Stimulated activated CD4-positive, alpha-beta T cell treated with anti-CD3 and anti-CD28 coated beads, Interleukin-15, amount 100 ng/mL, for 48 hours (primary cell): ENCODE measurements around the gene MYEOV.

ENCODE experiments used
- DNase-seq, 2 donors: peaks; one replicate each; pipeline ENCODE4 v3.0.0-alpha.2; 2020; ENCODE audit warnings: low read depth in 2 of 2

MYEOV gene

DNA sequence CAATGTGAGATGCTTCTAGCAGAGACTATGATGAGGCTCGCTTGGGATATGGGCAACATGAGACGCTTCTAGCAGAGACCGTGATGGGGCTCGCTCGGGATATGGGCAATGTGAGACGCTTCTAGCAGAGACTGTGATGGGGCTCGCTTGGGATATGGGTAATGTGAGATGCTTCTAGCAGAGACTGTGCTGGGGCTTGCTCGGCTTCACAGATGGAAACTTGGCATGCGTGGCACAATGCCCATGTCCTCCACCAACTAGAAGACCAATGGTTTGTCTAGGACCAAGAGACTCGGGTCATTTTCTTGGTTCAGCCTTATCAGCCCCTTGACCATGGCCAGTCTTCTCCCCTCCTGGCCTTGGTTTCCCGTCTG lies 7.1 kb downstream of the MYEOV start:
- DNase-seq: no peak

DNA sequence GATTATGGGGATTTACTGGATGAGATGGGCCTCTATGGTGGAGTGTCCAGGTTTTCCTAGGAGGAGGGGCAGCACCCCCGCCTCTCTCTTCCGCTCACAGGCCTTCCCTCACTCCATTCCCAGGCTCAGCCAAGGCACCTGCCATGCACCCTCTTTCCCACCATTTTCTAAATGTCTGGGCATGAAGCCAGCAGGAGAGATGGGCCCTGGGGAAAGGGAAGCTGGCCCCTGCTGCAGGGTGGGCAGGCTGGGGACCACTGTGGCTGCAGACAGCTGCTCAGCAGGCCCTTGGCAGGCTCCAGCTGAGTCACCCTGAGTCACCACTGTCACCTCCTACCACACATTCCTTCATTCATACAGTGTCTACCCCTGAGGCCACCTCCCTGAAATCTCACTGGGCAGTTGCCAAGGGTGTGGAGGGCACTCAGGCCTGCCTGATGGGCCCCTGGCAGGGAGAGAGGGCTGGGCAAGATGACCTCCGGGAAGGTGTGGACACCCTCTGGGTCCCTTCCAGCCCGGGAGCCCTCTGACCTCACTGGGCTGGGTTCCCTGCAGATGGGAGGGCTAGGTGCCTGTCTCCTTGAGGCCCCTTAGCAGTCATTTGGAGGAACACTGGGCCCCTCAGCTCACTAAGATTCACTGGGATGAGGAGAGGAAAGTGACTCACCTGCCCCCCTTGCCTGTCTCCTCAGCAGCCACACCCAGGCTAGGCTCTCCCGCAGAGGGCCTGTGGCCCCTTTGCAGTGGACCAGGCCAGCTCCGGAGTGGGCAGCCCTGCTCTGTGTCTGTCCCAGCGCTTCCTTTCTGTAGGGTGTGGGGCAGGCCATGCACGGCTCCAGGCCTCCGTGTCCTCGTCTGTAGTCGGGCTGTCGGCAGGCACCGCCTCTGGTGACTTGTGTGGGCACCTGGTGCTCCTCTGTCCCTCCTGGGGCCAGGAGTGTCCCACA lies 7.8 kb downstream of the MYEOV start:
- peak in 1 of 2 donors; percentile 38 for DNase-seq

DNA sequence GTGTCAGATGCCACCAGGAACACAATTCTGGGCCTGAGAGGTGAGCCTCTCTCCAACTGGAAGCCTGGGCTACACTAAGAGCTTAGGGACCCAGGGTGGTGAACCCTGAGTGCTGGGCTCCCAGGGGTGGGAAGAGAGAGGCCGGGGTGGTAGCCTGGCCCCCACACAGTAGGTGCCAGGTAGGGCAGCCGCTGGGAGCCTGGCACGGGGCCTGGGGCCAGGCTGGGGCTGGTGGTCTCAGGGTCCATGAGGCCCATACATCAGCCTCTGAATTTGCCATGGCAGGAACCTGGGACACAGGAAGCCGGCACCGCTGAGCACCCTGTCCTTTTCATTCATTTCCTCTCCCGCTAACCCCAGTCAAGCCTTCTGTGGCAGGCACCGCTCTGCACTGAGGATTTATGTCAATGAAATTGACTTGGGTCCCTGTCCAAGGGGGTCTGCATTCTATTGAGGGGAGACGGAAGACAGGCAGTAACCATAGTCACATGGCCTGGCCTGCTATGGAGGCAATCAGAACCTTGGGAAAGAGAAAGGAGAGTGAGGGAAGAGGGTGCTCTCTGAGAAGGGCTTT lies 8.6 kb downstream of the MYEOV start:
- no peak for DNase-seq

DNA sequence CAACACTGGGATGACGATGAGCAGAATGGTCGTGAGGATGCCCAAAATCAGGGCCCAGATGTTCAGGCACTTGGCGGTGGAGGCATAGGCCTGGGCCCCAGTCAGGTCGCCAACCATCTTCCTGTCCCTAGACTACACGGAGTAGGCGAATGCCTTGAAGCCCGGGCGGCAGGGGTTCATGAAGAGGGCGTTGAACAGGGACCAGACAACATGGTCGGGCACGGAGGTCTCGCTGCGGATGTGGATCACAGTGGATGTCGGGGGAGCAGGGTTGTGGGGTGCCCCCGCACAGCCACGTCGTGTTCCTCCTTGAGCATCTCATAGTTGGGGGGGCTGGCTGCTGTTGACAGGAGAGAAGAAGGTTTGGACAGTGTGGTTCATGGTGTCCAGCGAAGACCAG lies 9.5 kb downstream of the MYEOV start:
- DNase-seq: no peak

DNA sequence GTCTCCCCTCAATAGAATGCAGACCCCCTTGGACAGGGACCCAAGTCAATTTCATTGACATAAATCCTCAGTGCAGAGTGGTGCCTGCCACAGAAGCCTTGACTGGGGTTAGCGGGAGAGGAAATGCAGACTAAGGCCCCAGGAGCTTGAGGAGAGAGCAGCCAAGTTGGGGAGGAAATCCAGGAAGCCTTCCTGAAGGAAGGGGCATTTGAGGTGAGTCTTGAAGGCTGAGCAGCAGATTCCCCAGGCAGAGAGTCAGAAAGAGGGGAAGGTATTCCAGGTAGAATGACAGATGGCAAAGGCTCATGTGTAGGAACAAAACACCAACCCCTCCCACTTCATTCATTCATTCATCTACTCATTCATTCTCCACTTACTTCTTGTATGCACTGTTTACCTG lies 10.3 kb downstream of the MYEOV start:
- DNase-seq: no peak

DNA sequence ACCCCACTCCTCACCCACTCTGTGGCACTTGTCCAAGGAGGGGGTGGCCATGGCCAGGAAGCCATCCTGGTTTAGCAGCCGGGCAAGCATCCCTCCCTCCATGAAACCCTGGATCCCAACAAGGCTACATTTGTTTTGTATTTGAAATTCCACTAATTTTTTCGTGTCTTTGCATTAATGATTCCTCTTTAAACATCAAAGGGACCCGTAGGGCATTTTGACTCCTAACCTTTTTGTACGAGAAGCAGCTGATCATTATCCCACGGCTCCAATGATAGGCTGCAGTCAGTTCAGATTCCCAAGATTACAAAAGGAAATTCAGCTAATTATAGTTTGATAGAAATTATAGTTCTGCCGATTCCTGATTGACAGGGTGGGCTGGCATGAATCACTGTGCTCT lies 10.7 kb downstream of the MYEOV start:
- DNase-seq: no peak

DNA sequence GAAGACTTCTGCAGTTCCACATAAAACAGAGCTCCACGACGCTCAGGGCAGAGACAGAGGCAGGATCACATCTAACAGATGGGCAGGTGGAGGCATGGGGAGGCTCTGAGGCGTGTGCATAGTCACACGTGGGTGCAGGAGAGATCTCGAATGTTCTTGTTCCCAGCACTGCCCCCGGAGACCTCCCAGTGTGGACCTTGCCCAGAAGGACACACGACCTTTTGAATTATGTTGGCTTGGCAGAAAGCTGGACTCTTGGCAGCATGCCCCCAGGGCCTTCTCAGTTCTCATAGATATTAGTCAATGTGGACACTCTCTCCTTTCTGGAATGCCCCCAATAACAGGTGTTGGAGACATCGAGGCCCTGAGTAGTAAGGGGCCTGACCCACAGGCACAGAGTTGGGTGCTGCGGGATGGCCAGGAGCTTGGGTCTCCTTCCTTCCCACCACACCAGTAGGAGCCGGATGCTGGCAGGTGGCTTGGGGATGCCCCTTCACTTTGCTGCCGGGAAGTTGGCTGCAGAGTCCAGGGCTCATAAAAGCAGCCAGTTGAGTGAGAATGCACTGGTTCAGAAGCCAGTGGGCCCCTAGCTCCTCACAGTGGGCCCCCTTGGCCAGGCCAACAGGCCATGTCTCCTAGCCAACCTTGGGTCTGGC lies 12.1 kb downstream of the MYEOV start:
- no peak for DNase-seq

DNA sequence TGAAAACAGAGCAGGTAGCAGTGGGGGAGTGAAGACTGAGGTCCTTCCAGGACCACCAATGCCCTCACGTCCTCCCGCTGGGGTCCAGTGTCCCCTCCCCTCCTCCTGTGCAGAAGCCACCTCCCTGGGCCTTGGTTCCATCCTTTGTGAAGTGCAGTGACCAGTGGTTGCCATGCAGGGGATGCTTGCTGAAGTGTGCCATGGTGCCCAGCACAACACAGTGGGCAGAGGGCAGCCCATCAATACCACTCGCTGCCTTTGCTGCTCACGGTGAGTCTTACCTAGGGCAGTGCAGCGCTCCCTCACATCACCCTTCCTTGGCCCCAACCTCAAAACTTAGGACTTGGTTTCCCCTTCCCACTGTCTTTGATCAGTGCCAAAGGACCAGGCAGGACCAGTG lies 12.9 kb downstream of the MYEOV start:
- no peak for DNase-seq

DNA sequence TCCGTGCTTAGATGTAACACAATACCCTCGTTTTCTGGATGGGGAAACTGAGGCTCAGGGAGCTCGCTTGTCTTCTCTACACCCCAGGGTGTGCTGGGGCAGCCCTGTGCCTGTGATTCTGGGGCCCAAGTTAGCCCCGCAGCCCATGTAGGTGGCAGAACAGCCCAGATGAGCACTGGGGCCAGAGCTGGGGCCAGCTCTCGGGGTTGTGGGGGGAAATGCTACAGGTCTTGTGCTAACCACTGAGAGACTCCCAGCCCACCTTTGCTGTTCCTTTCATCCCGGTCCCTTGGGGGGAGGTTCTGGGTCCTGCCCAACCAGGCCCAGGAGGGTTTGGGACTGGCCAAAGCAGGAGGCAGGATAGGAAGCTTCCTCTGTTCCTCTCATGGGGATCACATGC lies 13.5 kb downstream of the MYEOV start:
- DNase-seq: no peak

DNA sequence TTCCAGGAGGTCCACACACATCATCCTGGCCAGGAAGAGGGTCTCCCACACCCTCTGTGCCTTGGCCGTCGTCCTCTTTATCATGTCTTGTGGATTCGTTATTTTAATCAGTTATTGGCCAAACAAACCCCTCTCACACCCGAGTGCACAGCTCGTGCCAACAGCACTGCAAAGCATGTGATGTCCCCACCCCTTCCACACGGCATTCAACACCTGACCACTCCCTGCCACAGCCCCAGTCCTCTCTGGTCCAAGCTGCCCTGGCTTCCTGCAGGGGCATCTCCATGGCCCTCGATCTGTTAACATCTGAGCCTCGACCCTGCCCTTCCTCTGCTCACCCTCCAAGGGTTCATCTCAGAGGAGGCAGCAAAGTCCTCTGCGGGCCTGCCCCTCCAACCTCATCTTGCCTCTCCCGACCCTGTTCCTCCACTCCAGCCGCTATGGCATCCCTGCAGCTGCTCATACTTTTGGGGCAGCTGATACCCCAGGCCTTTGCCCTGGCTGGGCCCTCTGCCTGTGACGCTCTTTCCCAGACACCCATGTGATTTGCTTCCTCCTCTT lies 14.0 kb downstream of the MYEOV start:
- no peak for DNase-seq

DNA sequence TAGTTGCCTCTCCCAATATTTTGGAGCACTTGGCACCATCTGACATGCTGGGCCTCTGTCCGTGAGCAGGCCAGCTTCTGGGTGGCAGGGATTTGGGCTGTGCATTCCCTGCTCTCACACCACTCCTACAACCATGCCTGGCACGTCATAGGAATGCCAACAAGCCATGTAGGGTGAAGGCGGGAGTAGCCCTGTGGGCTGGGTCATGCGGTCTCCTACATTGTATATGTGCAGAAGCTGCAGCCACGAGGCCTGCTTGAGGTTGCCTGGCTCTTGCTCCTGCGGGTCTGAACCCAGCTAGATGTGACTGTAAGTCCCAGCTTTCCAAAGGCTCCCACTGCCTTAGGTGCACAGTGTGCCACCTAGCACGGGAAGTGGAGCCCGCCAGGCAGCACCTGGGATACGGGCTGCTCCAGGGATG lies 14.5 kb downstream of the MYEOV start:
- no peak for DNase-seq

DNA sequence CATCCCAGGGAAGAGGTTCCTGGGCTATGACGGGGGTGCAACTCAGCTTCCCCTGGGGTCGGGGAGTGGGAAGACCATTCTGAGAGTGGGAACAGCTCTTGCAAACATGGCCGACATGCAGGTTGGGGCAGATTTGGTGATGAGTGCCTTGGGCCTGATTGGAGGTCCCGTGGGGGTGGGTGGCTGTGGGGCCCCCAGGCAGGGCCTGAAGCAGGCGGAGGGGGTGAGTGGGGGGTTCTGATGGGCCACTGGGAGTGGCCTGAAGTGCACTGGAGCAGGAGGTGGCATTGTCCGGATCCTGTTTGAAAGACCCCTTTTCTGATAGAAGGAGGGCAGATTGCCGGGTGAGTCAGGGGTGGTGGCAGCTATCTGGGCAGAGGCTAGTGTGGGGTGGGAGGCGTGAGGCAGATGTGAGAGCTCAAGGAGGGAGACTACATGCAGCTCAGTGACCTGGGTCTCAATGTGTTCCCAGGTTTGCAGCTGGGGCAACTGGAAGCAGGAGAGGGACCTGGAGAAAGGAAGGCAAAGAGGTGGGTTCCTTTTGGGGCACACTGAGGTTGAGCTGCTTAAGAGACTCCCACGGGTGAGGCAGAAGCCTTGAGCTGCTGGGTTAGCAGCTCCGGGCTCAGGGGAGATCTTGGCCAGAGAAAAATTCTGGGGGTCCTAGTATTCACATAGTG lies 15.1 kb downstream of the MYEOV start:
- DNase-seq: no peak

DNA sequence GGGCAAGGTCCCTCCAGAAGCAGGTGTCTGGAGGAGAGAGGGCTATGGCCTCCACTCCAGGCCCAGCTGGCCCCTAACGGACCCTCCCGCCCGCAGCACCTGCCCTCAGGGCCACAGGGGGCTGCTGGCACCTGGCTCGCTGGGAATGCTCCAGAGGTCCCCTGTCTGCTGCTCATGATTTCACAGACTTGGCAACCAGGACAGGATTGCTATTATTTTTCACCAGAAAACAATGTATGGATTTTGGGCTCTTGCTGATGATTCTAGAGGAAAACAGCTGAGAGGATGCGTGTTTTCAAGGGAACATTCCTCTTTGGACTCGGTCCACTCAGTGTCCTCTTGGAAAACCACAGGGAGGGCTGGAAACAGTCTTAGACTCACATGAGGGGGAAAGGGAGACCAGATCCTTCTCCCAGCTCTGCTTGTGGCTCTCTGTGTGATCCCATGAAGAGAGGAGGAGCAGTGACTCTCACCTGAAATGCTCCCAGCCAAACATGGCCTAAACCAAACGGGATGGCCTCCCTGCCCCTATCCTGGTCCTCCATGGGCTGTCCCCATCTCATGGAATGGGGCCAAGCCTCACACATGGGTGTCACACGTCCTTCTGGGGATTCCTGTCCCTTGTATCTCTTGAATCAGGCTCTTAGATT lies 15.8 kb downstream of the MYEOV start:
- DNase-seq: no peak

DNA sequence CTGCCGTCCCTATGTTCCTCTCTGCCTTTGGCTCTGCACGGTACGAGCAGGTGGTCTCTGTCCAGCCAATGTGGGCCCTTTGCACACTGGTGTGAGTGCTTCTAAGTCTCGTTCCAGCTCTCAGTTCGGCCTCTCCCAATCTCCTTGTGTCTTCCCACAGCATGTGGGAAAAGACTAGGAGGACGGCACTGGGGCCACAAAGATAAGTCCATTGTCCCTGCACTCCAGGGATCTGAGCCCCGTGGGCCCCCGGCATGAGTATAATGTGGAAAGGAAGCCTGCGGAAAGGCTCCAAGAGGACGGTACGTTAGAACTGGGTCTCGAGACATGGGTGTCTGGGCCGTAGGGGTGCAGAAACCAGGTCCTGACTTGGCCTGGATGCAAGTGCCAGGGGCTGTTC lies 16.4 kb downstream of the MYEOV start:
- no peak for DNase-seq

DNA sequence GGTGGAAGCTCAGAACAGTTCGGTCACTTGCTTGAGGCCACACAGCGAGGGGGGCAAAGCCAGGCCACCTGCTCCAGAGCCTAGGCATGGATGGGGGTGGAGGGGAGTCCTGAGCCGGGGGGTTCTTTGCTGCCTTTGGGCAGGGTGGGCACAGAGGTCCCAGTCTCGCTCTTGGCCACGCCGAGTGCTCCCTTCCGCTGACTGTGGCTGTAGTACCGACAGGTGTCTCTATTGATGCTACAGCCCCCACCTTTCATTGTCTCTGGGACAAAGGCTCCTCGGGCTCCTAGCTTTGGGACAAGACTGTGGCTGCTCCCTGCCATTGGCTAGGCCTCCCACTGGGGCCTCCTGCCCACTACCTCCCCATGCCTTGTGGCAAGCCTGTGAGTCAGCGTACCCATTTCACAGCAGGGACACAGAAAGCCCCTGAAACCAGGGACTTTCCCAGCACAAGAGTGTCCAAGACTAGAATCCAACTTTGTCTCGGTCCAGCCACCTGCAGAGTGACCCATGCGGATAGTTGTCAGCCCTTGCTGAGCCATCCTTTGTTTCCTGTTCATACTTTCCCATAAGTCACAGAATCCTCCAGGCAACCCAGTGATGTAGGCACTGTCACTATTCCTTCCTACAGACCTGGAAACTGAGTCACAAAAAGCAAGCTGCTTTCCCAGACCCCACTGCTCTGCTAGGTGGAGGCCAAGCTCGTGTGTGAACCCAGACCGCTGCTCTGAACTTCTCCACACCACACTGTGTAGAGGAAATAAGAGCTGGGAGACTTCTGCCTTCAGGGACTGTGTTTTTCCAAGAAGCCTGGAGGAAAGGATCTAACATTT lies 17.2 kb downstream of the MYEOV start:
- peak in 1 of 2 donors; percentile 27 for DNase-seq

DNA sequence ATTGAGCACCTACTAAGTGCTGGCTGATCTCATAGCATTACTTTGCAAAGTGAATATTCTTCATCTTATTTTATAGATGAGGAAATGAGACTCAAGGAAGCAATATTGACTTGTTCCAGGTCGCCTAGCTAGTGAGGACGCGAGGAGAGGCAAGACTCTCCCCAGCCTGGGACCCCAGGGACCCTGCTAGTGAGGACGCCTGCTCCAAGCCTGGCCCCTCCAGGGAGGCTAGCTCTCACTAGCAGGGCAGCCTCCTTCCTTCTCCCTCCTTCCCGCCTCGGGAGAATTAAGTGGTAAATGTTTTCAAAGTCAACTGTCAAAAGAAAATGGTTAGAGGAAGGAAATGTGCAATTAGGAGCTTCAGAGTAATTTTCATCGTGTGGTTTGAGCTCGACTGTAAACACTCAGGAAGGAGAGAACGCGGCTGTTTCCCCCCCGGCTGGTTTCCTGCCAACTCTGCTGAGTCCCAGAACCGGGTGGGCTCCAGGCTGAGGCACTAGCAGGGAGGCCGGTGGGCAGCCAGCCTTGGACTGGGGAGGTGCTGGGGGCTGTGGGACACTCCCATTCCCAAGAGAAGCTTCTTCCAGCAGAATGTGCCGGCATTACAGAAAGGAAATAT lies 17.9 kb downstream of the MYEOV start:
- DNase-seq: no peak

DNA sequence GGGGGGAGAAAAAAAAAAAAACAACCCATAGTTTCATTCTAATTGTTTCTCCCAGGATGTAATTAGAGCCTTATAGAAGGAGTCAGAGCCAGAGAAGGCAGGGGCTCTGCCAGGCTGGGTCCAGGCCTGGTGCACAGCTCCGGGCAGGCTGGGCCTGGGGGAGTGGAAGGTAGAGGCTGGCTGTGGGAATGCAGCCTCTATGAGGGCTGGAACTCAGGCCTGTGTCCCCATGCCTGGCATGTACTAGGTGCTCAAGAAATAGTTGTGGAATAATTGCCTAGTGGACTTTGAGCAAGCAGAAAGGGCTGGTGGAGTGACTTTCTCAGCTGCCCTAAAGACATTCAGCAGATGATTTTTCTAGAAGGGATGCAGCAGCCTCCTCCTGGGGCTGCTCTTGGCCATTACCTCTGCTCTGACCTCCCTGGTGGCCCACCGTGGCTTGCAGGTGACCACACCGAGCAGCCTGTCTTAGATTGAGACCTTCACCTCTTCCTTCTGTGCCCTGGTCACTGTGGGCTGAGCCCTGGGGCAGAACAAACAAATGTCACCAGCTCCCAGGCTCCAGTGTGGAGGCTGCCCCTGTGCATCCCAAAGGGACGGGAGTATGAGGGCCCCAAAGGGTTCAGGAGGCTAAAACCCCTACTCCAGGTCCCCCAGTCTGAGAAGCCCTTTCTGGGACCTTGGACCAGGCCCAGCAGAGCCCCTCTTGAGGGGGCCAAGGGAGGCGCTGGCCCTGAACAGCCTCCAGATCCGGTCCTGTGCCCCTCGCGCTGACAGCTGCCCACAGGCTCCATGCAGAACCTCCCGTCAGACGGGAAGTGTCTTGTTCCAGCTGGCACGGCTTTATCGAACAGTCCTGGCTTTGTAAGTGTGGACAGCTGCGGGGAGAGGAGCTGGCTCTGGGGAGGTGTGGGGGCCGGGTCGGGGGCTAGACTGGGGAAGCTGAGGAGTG lies 18.8 kb downstream of the MYEOV start:
- no peak for DNase-seq

DNA sequence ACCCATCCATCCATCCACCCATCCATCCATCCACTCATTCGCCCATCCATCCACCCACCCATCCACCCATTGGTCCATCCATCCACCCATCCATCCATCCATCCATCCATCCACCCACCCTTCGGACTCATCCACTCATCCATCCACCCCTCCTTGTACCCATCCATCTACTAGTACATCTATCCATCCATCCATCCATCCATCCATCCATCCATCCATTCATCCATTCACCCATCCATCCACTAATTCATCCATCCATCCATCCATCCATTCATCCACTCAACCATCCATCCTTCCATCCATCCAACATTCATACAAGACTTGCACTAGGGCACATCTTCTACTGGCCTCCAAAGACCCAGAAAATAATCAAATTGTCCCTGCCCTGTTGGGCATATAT lies 20.0 kb downstream of the MYEOV start:
- DNase-seq: no peak

DNA sequence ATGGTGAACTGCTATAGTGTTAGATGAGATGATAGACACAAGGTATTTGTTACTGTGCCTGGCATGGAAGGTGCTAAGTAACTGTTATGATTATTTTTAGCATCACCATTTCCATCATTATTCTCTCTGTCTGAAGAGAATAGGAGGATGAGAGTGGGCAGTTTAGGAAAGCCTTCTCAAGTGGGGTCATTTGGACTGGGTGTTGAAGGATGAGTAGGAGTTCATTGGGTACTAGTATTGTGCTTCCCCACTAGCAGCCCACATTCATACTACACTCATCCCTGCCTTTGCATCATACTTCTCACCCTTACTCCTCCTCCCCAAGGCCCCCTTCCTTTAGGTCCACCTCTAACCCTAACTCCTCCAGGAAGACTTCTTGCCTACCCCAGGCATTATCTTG lies 20.6 kb downstream of the MYEOV start:
- no peak for DNase-seq
